SK-N-SH (cell line): Measurements from ENCODE around the gene ZNF620. TPM values are rescaled to one million over a fixed set of nuclear protein-coding genes. Genes with fewer than 3 reads are reported as not detected.
"Not testable (repeated sequence)": the region's sequence is repeated elsewhere in the genome, so short reads cannot be mapped to it uniquely, and the experiment has no call there.

Source experiments
- CTCF ChIA-PET: fragments of 300-600, 350-600 bp; formaldehyde crosslinking; extraction: SDS; loops from one replicate; lab custom pipeline; 2021; lab: Yijun Ruan, JAX
- POLR2A ChIA-PET: fragments of 350-600 bp; sonication (Branson Sonifier 250); formaldehyde crosslinking; extraction: SDS; loops from one replicate; lab custom pipeline; 2020; ENCODE audit warnings: antibody characterized with exemption, inconsistent platforms; lab: Yijun Ruan, JAX
- DNase-seq: peaks from one replicate; pipeline ENCODE4 v3.0.0; 2012
- H2AFZ ChIP-seq: fragments of 200-600 bp; sonication (generic); 2 replicates; pipeline ENCODE4 v1.8.1; 2016; ENCODE audit warnings: antibody characterized with exemption, mild to moderate bottlenecking, low read depth
- H3F3A ChIP-seq: fragments of 200-600 bp; sonication (generic); replicated peaks from 2 replicates; pipeline ENCODE3; 2016; ENCODE audit warnings: antibody characterized with exemption, mild to moderate bottlenecking; ENCODE audit not compliant: insufficient read depth
- H3K27ac ChIP-seq, 2 experiments: fragments of 200-500 bp in 1 of 2; fragments of 200-600 bp in 1 of 2; sonication (Bioruptor generic) in 1 of 2; sonication (generic), shearing (Covaris generic) in 1 of 2; 2 replicates each; pipeline versions ENCODE4 v1.5.1 to v1.6.1; 2014 to 2016; ENCODE audit warnings: low read depth in 2 of 2, inconsistent platforms in 1 of 2, low read length in 1 of 2, mild to moderate bottlenecking in 1 of 2, mixed read lengths in 1 of 2
- H3K27me3 ChIP-seq: fragments of 200-600 bp; sonication (generic), shearing (Covaris generic); 2 replicates; pipeline ENCODE4 v1.6.1; 2016; ENCODE audit warnings: mixed run types; ENCODE audit not compliant: insufficient read depth
- H3K36me3 ChIP-seq, 2 experiments: fragments of 200-500 bp in 1 of 2; fragments of 200-600 bp in 1 of 2; sonication (Bioruptor generic) in 1 of 2; sonication (generic) in 1 of 2; replicated peaks in 1 of 2; 2 replicates each; pipeline versions ENCODE3 to v1.5.1; 2014 to 2016; ENCODE audit warnings: low read length in 1 of 2, mild to moderate bottlenecking in 1 of 2; ENCODE audit not compliant: insufficient read depth in 2 of 2, control insufficient read depth in 1 of 2
- H3K4me1 ChIP-seq, 2 experiments: fragments of 200-500 bp in 1 of 2; fragments of 200-600 bp in 1 of 2; sonication (Bioruptor generic) in 1 of 2; sonication (generic), shearing (Covaris generic) in 1 of 2; 2 replicates each; pipeline versions ENCODE4 v1.5.1 to v1.6.1; 2014 to 2016; ENCODE audit warnings: low read depth in 1 of 2, low read length in 1 of 2, mixed run types in 1 of 2; ENCODE audit not compliant: insufficient read depth in 2 of 2, control insufficient read depth in 1 of 2
- H3K4me2 ChIP-seq: fragments of 200-600 bp; sonication (generic), shearing (Covaris generic); 2 replicates; pipeline ENCODE4 v1.6.1; 2017; ENCODE audit warnings: mixed run types
- H3K4me3 ChIP-seq, 2 experiments: fragments of 200-500 bp in 1 of 2; fragments of 200-600 bp in 1 of 2; sonication (Bioruptor generic) in 1 of 2; sonication (generic), shearing (Covaris generic) in 1 of 2; 2 replicates each; pipeline versions ENCODE4 v1.5.1 to v1.8.1; 2014 to 2016; ENCODE audit warnings: low read depth in 2 of 2, inconsistent platforms in 1 of 2, low read length in 1 of 2, mild to moderate bottlenecking in 1 of 2, mixed read lengths in 1 of 2, moderate library complexity in 1 of 2
- H3K79me2 ChIP-seq: fragments of 200-600 bp; sonication (generic); 2 replicates; pipeline ENCODE4 v1.8.1; 2017; ENCODE audit warnings: mild to moderate bottlenecking; ENCODE audit not compliant: insufficient read depth
- H3K9ac ChIP-seq: fragments of 200-600 bp; sonication (generic); 2 replicates; pipeline ENCODE4 v1.6.1; 2017; ENCODE audit warnings: mixed run types
- H3K9me2 ChIP-seq: fragments of 200-600 bp; sonication (generic); 2 replicates; pipeline ENCODE4 v1.6.1; 2017; ENCODE audit warnings: mixed run types
- H3K9me3 ChIP-seq: fragments of 200-600 bp; sonication (generic); 2 replicates; pipeline ENCODE4 v1.6.1; 2017; ENCODE audit warnings: mixed run types, mild to moderate bottlenecking, moderate library complexity
- H4K20me1 ChIP-seq: fragments of 200-600 bp; sonication (generic); 2 replicates; pipeline ENCODE4 v1.6.1; 2017; ENCODE audit warnings: mild to moderate bottlenecking, mixed run types; ENCODE audit not compliant: insufficient read depth
- CTCF ChIP-seq: fragments of 200-600 bp; sonication (generic); IDR thresholded peaks from 2 replicates; pipeline ENCODE4 v1.6.1; 2017; ENCODE audit warnings: antibody characterized with exemption, mild to moderate bottlenecking, moderate library complexity
- ELF1 ChIP-seq: IDR thresholded peaks from 2 replicates; pipeline ENCODE4 v1.4.0; 2012
- EZH2phosphoT487 ChIP-seq: fragments of 200-600 bp; sonication (generic); IDR thresholded peaks from 2 replicates; pipeline ENCODE4 v1.6.1; 2017; ENCODE audit warnings: low read depth, mixed run types, mild to moderate bottlenecking, antibody characterized with exemption, moderate library complexity, borderline replicate concordance
- FOXM1 ChIP-seq: IDR thresholded peaks from 2 replicates; pipeline ENCODE4 v1.4.0; 2012; ENCODE audit warnings: low read depth, mild to moderate bottlenecking
- NFIC ChIP-seq: IDR thresholded peaks from 2 replicates; pipeline ENCODE4 v1.4.0; 2012; ENCODE audit warnings: borderline replicate concordance
- NRF1 ChIP-seq: IDR thresholded peaks from 2 replicates; pipeline ENCODE4 v1.6.1; 2012; ENCODE audit warnings: low read depth, mild to moderate bottlenecking, low read length
- RCOR1 ChIP-seq: fragments of 150-350 bp; IDR thresholded peaks from 2 replicates; pipeline ENCODE4 v1.6.1; 2017; ENCODE audit warnings: antibody characterized with exemption, low read length
- RXRA ChIP-seq: IDR thresholded peaks from 2 replicates; pipeline ENCODE4 v1.4.0; 2012; ENCODE audit warnings: low read depth, mild to moderate bottlenecking, borderline replicate concordance
- TEAD4 ChIP-seq: IDR thresholded peaks from 2 replicates; pipeline ENCODE4 v1.4.0; 2012; ENCODE audit warnings: mild to moderate bottlenecking, borderline replicate concordance; ENCODE audit not compliant: insufficient read depth
- YY1 ChIP-seq: IDR thresholded peaks from 2 replicates; pipeline ENCODE4 v1.4.0; 2012; ENCODE audit warnings: low read depth, mild to moderate bottlenecking
- WGBS: methylation state at CpG from one replicate; pipeline ENCODE4 v1.1.6; 2017; ENCODE audit warnings: low lambda C conversion rate; 5-methylcytosine and 5-hydroxymethylcytosine counted together
- polyA plus RNA-seq, 3 experiments: library from polyadenylated mRNA; depleted of rRNA; stranded (reverse); fragments of >200 nt; gene quantifications; 2 replicates each; pipeline ENCODE4 v1.2.3, GENCODE V29; 2012
- TF ChIP-seq, protein P1 (sequence below): fragments of 150-350 bp; IDR thresholded peaks from 2 replicates; pipeline ENCODE4 v1.6.1; 2017; ENCODE audit warnings: antibody characterized with exemption, low read length, low read depth, borderline replicate concordance
- TF ChIP-seq, protein P2 (sequence below): IDR thresholded peaks from 2 replicates; pipeline ENCODE4 v1.4.0; 2012; ENCODE audit warnings: low read depth, borderline replicate concordance
- TF ChIP-seq, protein P3 (sequence below): IDR thresholded peaks from 2 replicates; pipeline ENCODE4 v1.6.1; 2012; ENCODE audit warnings: mild to moderate bottlenecking, low read depth, low read length, moderate library complexity

Gene ZNF620
- polyA plus RNA-seq, 1 of the 3 experiments (the other 2 are of a cell fraction): 2.0 TPM

- TF ChIP-seq, protein P1, sequence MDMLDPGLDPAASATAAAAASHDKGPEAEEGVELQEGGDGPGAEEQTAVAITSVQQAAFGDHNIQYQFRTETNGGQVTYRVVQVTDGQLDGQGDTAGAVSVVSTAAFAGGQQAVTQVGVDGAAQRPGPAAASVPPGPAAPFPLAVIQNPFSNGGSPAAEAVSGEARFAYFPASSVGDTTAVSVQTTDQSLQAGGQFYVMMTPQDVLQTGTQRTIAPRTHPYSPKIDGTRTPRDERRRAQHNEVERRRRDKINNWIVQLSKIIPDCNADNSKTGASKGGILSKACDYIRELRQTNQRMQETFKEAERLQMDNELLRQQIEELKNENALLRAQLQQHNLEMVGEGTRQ: no peak
- TF ChIP-seq, protein P2, sequence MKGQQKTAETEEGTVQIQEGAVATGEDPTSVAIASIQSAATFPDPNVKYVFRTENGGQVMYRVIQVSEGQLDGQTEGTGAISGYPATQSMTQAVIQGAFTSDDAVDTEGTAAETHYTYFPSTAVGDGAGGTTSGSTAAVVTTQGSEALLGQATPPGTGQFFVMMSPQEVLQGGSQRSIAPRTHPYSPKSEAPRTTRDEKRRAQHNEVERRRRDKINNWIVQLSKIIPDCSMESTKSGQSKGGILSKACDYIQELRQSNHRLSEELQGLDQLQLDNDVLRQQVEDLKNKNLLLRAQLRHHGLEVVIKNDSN: no peak
- 0 out of 2 replicates have a peak, but pooled peaks have one; percentile 7 for TF ChIP-seq ELF1
- TF ChIP-seq CTCF: no peak
- no peak for TF ChIP-seq RXRA
- no peak for TF ChIP-seq EZH2phosphoT487
- peak; percentile 87 for TF ChIP-seq NRF1
- no peak for TF ChIP-seq FOXM1
- no peak for TF ChIP-seq TEAD4
Observed at GRCh38 chr3:40456940-40457823, 48.7 kb upstream of the ZNF620 start, which contains the start of gene RPL14 (continued).

- Histone ChIP-seq H3K79me2 (peaks cover 49% of the 10 kb centered on the region), H3K4me1 (peaks cover 0 to 12% of the 10 kb centered on the region in 2 experiments; a peak in 2 of 4 replicates), H2AFZ (no peak overlapping the region), H3K9me2 (no peaks in the 10 kb centered on the region), H4K20me1 (peaks cover 32% of the 10 kb centered on the region), H3K9ac (peak overlapping the region; percentile 96), H3K9me3 (no peaks in the 10 kb centered on the region), H3K4me3 (peak overlapping the region; percentile 85 to 97; a peak in 3 of 4 replicates), H3F3A (peaks cover 23% of the 10 kb centered on the region), H3K27me3 (no peaks in the 10 kb centered on the region), H3K36me3 (peaks cover 37 to 49% of the 10 kb centered on the region in 2 experiments), H3K4me2 (peak overlapping the region; percentile 97), H3K27ac (no peak overlapping the region)
- DNase-seq: no peak
- POLR2A ChIA-PET: interaction anchor here (1.6 to 2.0 kb wide), 2 partner anchors 31 to 66 kb away, joined by 4 to 9 read pairs; partner anchors contain the start of gene ZNF621
- CTCF ChIA-PET: interaction anchor here (1.0 kb wide), 1 partner anchor 267 kb away, joined by 3 read pairs; no protein-coding TSS in a partner anchor
- TF ChIP-seq NFIC: no peak
- no peak for TF ChIP-seq YY1
- TF ChIP-seq, protein P3, sequence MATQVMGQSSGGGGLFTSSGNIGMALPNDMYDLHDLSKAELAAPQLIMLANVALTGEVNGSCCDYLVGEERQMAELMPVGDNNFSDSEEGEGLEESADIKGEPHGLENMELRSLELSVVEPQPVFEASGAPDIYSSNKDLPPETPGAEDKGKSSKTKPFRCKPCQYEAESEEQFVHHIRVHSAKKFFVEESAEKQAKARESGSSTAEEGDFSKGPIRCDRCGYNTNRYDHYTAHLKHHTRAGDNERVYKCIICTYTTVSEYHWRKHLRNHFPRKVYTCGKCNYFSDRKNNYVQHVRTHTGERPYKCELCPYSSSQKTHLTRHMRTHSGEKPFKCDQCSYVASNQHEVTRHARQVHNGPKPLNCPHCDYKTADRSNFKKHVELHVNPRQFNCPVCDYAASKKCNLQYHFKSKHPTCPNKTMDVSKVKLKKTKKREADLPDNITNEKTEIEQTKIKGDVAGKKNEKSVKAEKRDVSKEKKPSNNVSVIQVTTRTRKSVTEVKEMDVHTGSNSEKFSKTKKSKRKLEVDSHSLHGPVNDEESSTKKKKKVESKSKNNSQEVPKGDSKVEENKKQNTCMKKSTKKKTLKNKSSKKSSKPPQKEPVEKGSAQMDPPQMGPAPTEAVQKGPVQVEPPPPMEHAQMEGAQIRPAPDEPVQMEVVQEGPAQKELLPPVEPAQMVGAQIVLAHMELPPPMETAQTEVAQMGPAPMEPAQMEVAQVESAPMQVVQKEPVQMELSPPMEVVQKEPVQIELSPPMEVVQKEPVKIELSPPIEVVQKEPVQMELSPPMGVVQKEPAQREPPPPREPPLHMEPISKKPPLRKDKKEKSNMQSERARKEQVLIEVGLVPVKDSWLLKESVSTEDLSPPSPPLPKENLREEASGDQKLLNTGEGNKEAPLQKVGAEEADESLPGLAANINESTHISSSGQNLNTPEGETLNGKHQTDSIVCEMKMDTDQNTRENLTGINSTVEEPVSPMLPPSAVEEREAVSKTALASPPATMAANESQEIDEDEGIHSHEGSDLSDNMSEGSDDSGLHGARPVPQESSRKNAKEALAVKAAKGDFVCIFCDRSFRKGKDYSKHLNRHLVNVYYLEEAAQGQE: no peak
- TF ChIP-seq, protein P1: no peak
- TF ChIP-seq RCOR1: no peak
- 63% methylated on average over 4 of the region's 4 CpGs for WGBS
Observed at GRCh38 chr3:40458473-40458872, 47.4 kb upstream of the ZNF620 start.

DNA sequence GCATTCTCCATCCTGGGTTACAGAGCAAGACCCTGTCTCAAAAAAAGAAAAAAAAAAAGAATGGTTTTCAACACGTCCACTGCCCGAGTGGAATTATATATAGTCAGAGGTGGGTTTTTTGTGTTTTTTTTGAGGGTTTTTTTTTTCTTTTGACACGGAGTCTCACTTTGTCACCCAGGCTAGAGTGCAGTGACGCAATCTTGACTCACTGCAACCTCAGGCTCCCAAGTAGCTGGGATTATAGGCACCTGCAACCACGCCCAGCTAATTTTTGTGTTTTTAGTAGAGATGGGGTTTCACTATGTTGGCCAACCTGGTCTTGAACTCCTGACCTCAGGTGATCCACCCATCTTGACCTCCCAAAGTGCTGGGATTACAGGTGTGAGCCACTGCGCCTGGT is 45.4 kb upstream of the ZNF620 start:
- H3K9me3 ChIP-seq, POLR2A ChIA-PET, H3K4me3 ChIP-seq, H3K27me3 ChIP-seq, H3K9ac ChIP-seq, DNase-seq, H3K4me2 ChIP-seq, H2AFZ ChIP-seq, H3K27ac ChIP-seq, H3K9me2 ChIP-seq: not testable (repeated sequence)
- CTCF ChIA-PET: interaction anchor here (1.3 to 1.6 kb wide), 2 partner anchors 132 kb away, joined by 3 read pairs; no protein-coding TSS in a partner anchor
- H3F3A ChIP-seq: peaks cover 43% of the 10 kb centered on the region
- peaks cover 49% of the 10 kb centered on the region for H3K79me2 ChIP-seq
- peaks cover 0 to 12% of the 10 kb centered on the region in 2 experiments; a peak in 2 of 4 replicates for H3K4me1 ChIP-seq
- peaks cover 32% of the 10 kb centered on the region for H4K20me1 ChIP-seq
- H3K36me3 ChIP-seq: peaks cover 44 to 58% of the 10 kb centered on the region in 2 experiments
- WGBS: 85% methylated on average over 5 of the region's 6 CpGs
